WERI-Rb-1 (cell line): Measurements from ENCODE around the gene NCOA3.
A peak's percentile ranks its signal among the peaks of the same experiment; 100 is the strongest.
"Not testable (repeated sequence)": the region's sequence is repeated elsewhere in the genome, so short reads cannot be mapped to it uniquely, and the experiment has no call there.

Experiments used
- DNase-seq: peaks from one replicate; pipeline ENCODE4 v3.0.0-alpha.2; 2020
- H3K27ac ChIP-seq: fragments of 250-450 bp; sonication (Bioruptor Pico); 2 replicates; pipeline ENCODE4 v1.5.1; 2020; ENCODE audit warnings: mild to moderate bottlenecking, moderate library complexity
- H3K27me3 ChIP-seq: fragments of 250-450 bp; sonication (Bioruptor Pico); 2 replicates; pipeline ENCODE4 v1.5.1; 2021; ENCODE audit warnings: mild to moderate bottlenecking, low read depth, moderate library complexity; ENCODE audit not compliant: insufficient read depth, severe bottlenecking
- H3K36me3 ChIP-seq: fragments of 250-450 bp; sonication (Bioruptor Pico); 2 replicates; pipeline ENCODE4 v1.5.1; 2020; ENCODE audit warnings: mild to moderate bottlenecking, moderate library complexity
- H3K4me3 ChIP-seq: 2 replicates; pipeline ENCODE4 v1.5.1; 2011; ENCODE audit warnings: low read depth, mild to moderate bottlenecking, control low read depth, low read length
- H3K9me3 ChIP-seq: fragments of 250-450 bp; sonication (Bioruptor Pico); 2 replicates; pipeline ENCODE4 v1.5.1; 2021; ENCODE audit warnings: mild to moderate bottlenecking, moderate library complexity; ENCODE audit not compliant: severe bottlenecking
- CTCF ChIP-seq: IDR thresholded peaks from 2 replicates; pipeline ENCODE4 v1.5.1; 2011; ENCODE audit warnings: low read depth, mild to moderate bottlenecking, control low read depth, inconsistent platforms, low read length

Gene NCOA3

GRCh38 chr20:47498606-47499005 is 3.1 kb upstream of the NCOA3 start:
- Histone ChIP-seq H3K36me3 (peaks cover 2% of the 10 kb centered on the region; the same call in 1 of the 2 replicates), H3K27ac (no peak overlapping the region), H3K4me3 (no peak overlapping the region), H3K27me3 (no peaks in the 10 kb centered on the region), H3K9me3 (no peaks in the 10 kb centered on the region)
- DNase-seq, result no peak
- no peak for TF ChIP-seq CTCF

GRCh38 chr20:47499053-47499452 is 2.6 kb upstream of the NCOA3 start:
- H3K27ac ChIP-seq, result no peak overlapping the region

GRCh38 chr20:47500082-47500481 is 1.6 kb upstream of the NCOA3 start:
- H3K4me3 ChIP-seq, H3K9me3 ChIP-seq, DNase-seq, H3K27ac ChIP-seq, H3K36me3 ChIP-seq, H3K27me3 ChIP-seq: not testable (repeated sequence)

More at GRCh38 chr20:47499053-47499452, 2.6 kb upstream of the NCOA3 start:
- Histone ChIP-seq H3K9me3 (no peaks in the 10 kb centered on the region), H3K27me3 (no peaks in the 10 kb centered on the region), H3K4me3 (no peak overlapping the region), H3K36me3 (peaks cover 2% of the 10 kb centered on the region; the same call in 1 of the 2 replicates)
- DNase-seq, result no peak
- no peak for TF ChIP-seq CTCF

- TF ChIP-seq CTCF, result no peak
- Histone ChIP-seq H3K27ac (no peak overlapping the region), H3K27me3 (no peaks in the 10 kb centered on the region), H3K36me3 (peaks cover 2% of the 10 kb centered on the region; the same call in 1 of the 2 replicates), H3K9me3 (no peaks in the 10 kb centered on the region), H3K4me3 (no peak overlapping the region)
- DNase-seq, result no peak
These were observed 1.1 kb upstream of the NCOA3 start for GRCh38 chr20:47500554-47500953.

DNA sequence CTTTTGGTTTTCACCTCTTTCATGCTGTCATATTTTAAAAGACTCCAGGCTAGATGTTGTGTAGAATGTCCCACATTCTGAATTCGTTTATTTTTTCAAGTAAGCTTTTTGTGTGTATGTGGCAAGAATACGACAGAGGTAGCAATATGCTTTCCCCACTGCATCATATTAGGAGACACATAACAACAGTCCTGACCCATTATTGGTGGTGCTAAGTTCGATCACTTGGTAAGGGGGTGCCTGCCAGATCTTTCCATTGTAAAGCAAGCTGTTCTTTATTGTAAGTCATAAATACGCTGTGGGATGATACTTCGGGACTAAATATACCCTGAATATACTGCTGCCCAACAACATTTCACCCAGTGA is 588 bp upstream of the NCOA3 start:
- Histone ChIP-seq H3K27ac (peak overlapping the region; percentile 64), H3K9me3 (no peaks in the 10 kb centered on the region), H3K36me3 (peaks cover 2% of the 10 kb centered on the region; the same call in 1 of the 2 replicates), H3K27me3 (no peaks in the 10 kb centered on the region), H3K4me3 (peak overlapping the region; percentile 97)
- TF ChIP-seq CTCF, result no peak
- no peak for DNase-seq

DNA sequence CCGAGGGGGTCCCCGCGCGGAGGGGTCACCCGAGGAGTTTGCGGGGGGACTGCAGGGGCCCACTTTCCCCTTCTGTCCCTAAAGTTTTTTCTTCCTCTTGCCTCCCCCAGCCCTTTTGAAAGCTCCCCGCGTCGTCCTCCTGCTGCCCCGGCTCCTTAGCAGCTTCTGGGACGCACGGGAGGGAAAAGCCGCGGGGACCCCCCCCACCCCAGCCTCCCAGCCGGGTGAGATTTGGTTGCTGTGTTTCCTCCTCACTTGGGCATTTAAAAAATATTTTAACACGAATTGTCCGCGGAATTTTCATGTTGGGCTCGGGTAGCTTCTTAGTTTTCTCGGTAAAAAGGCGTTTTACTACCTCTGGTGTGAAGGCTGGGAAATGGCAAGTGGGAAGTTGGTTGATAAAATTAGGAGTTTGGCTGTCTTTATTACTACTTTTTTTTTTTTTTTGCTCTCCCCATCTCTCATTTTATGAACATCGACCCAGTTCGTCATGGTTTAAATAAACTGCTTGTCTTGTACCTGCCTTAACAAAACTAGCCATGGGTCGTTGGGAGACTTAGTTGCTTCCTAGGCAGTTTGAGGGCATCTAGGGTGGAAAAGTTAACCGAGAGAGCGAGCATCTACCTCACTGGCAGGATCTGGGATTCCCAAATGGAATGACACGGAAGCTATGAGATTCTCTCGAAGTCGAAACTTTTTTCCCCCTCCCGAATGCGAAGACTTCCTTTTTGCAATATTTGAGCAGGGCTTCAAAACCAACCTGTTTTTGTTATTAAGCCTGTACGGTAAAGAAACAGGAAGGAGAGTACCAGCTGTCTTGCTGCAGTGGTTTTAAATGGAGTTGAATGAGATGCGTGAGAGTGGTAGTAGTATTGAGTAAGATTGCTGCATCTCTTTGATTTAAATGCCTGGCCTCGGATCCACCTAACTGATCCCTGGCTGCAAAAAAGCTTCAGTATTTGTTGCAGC is 868 bp downstream of the NCOA3 start:
- peak; percentile 19 for DNase-seq
- H3K27ac ChIP-seq, result peak overlapping the region; percentile 94
- no peak for TF ChIP-seq CTCF
- peaks cover 2% of the 10 kb centered on the region; the same call in 1 of the 2 replicates for H3K36me3 ChIP-seq
- peak overlapping the region; percentile 97 for H3K4me3 ChIP-seq
- no peaks in the 10 kb centered on the region for H3K9me3 ChIP-seq
- no peaks in the 10 kb centered on the region for H3K27me3 ChIP-seq
